Subcutaneous abdominal adipose tissue (tissue), 5 donors: ENCODE results near the gene ADARB1.

ENCODE experiments used
- H3K27ac ChIP-seq: one replicate; pipeline ENCODE4 v1.7.0; 2013; ENCODE audit warnings: low read depth, mild to moderate bottlenecking, inconsistent platforms, low read length, moderate library complexity
- H3K27me3 ChIP-seq, 5 donors: one replicate each; pipeline ENCODE4 v1.7.0; 2013; ENCODE audit warnings: low read length in 5 of 5, inconsistent platforms in 1 of 5; ENCODE audit not compliant: control insufficient read depth in 5 of 5, insufficient read depth in 4 of 5
- H3K36me3 ChIP-seq, 5 donors: one replicate each; pipeline ENCODE4 v1.7.0; 2013; ENCODE audit warnings: low read length in 5 of 5; ENCODE audit not compliant: control insufficient read depth in 5 of 5, insufficient read depth in 5 of 5
- H3K4me1 ChIP-seq, 5 donors: one replicate each; pipeline ENCODE4 v1.7.0; 2013; ENCODE audit warnings: low read length in 5 of 5, mild to moderate bottlenecking in 3 of 5, moderate library complexity in 1 of 5; ENCODE audit not compliant: control insufficient read depth in 5 of 5, insufficient read depth in 5 of 5
- H3K4me3 ChIP-seq, 5 donors: one replicate each; pipeline ENCODE4 v1.7.0; 2013; ENCODE audit warnings: low read length in 5 of 5, low read depth in 1 of 5
- H3K9ac ChIP-seq, 5 donors: one replicate each; pipeline ENCODE4 v1.7.0; 2013; ENCODE audit warnings: low read length in 5 of 5, mild to moderate bottlenecking in 4 of 5, moderate library complexity in 3 of 5
- H3K9me3 ChIP-seq, 5 donors: one replicate each; pipeline ENCODE4 v1.7.0; 2013; ENCODE audit warnings: low read length in 5 of 5; ENCODE audit not compliant: control insufficient read depth in 5 of 5
- donor health status: healthy.
- donor health status: healthy.
- donor health status: healthy.
- donor health status: healthy.
- donor health status: healthy.

Gene ADARB1

DNA sequence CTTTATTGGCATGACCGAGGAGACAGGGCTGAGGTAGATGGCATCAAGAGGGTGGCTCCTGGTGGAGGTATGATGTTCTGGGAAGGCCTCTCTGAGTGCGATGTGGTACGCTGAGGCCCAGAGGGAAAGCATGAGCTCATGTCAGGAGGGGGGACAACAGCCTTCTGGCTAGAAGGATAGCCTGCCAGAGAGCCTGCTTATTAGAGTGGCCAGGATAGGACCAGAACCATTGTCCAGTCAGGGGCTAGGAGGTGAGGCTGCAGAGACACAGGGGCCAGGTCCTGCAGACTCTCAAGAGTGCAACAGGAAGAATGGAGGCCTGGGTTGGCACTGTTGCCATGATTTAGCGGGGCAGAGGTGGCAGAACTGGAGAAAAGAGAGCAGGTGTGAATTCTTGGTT, 7.3 kb downstream of the ADARB1 start:
- Histone ChIP-seq H3K4me3 (no peak overlapping the region), H3K27ac (no peak overlapping the region), H3K4me1 (peaks cover 0 to 38% (median 8%) of the 10 kb centered on the region in 5 donors), H3K27me3 (no peaks in the 10 kb centered on the region), H3K9ac (no peak overlapping the region), H3K36me3 (peaks cover 0 to 11% (median 2%) of the 10 kb centered on the region in 5 donors), H3K9me3 (no peaks in the 10 kb centered on the region)

DNA sequence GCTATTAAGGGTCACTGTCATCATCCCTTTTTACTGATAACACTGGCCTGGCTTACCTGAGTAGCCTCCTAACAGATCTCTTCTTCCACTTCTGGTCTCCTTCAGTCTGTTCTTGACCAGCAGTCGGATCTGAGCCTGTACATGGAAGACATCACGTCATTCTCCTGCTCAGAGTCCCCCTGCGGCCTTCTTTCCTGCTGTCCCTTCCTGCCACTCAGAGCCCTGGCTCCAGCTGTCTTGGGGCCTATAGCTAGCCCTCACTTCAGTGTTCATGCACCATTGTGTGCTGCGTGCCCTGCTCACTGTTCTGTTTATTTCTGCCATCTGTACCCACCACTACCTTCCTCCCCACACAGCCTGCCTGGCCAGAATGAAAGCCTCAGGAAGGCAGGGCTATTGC, 8.4 kb downstream of the ADARB1 start:
- peaks cover 0 to 11% (median 2%) of the 10 kb centered on the region in 5 donors for H3K36me3 ChIP-seq
- no peak overlapping the region for H3K9ac ChIP-seq
- H3K27ac ChIP-seq = no peak overlapping the region
- no peak overlapping the region for H3K4me3 ChIP-seq
- peaks cover 0 to 46% (median 12%) of the 10 kb centered on the region in 5 donors for H3K4me1 ChIP-seq
- H3K27me3 ChIP-seq = no peaks in the 10 kb centered on the region
- H3K9me3 ChIP-seq = no peaks in the 10 kb centered on the region

- Histone ChIP-seq H3K9ac (no peak overlapping the region), H3K9me3 (no peaks in the 10 kb centered on the region), H3K36me3 (peaks cover 0 to 11% (median 2%) of the 10 kb centered on the region in 5 donors), H3K4me3 (no peak overlapping the region), H3K27ac (no peak overlapping the region), H3K27me3 (no peaks in the 10 kb centered on the region), H3K4me1 (peaks cover 0 to 39% (median 6%) of the 10 kb centered on the region in 5 donors)
These were observed 9.7 kb downstream of the ADARB1 start for GRCh38 chr21:45084121-45084520.

DNA sequence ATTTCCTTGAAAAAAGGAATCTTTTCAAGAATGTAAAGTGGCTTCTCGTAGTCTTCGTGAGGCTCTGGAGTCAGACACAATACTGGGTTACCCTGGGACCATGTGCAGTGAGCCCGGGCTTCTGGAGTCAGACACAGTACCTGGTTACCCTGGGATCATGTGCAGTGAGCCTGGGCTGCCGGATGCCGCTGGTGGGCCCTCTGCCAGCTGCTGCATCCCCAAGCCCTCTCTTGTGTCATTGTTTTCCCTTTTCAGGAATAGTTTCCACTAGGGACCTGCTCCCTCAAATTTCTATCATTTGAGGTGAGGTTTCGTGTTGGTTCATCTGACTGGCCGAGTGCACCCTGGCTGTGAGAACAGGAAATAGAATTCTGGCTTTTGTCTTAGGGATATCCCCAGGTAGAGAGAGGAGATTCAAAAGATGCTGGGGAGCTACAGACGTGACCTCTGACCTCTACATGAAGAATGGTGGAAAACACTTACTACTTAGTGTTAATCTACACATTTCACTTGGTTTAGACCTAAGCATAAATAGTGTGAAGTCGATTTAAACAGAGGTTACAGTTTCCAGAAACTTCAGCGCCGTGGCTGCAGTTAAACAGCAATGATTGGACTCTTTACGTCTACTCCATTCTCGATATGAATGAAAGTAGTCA, 10.6 kb downstream of the ADARB1 start:
- Histone ChIP-seq H3K4me3 (no peak overlapping the region), H3K27ac (no peak overlapping the region), H3K36me3 (peaks cover 0 to 11% (median 2%) of the 10 kb centered on the region in 5 donors), H3K9ac (no peak overlapping the region), H3K4me1 (peaks cover 0 to 40% (median 6%) of the 10 kb centered on the region in 5 donors), H3K9me3 (no peaks in the 10 kb centered on the region), H3K27me3 (no peaks in the 10 kb centered on the region)

GRCh38 chr21:45085700-45086099, 11.3 kb downstream of the ADARB1 start:
- Histone ChIP-seq H3K9me3 (no peaks in the 10 kb centered on the region), H3K27ac (no peak overlapping the region), H3K4me1 (peaks cover 0 to 37% (median 6%) of the 10 kb centered on the region in 5 donors), H3K36me3 (peaks cover 0 to 11% (median 2%) of the 10 kb centered on the region in 5 donors), H3K27me3 (no peaks in the 10 kb centered on the region), H3K4me3 (no peak overlapping the region), H3K9ac (no peak overlapping the region)

GRCh38 chr21:45086337-45086958, 12.1 kb downstream of the ADARB1 start:
- H3K36me3 ChIP-seq = peaks cover 0 to 5% (median 0%) of the 10 kb centered on the region in 5 donors
- no peak overlapping the region for H3K27ac ChIP-seq
- H3K4me3 ChIP-seq = no peak overlapping the region
- H3K4me1 ChIP-seq = peaks cover 1 to 43% (median 8%) of the 10 kb centered on the region in 5 donors
- no peaks in the 10 kb centered on the region for H3K9me3 ChIP-seq
- no peak overlapping the region for H3K9ac ChIP-seq
- no peaks in the 10 kb centered on the region for H3K27me3 ChIP-seq

GRCh38 chr21:45087022-45087823, 12.8 kb downstream of the ADARB1 start:
- Histone ChIP-seq H3K27ac (no peak overlapping the region), H3K4me1 (peaks cover 3 to 50% (median 11%) of the 10 kb centered on the region in 5 donors)

GRCh38 chr21:45088116-45088515, 13.7 kb downstream of the ADARB1 start:
- Histone ChIP-seq H3K27ac (no peak overlapping the region), H3K36me3 (no peaks in the 10 kb centered on the region), H3K9ac (no peak overlapping the region), H3K4me3 (no peak overlapping the region), H3K4me1 (peaks cover 3 to 54% (median 13%) of the 10 kb centered on the region in 5 donors), H3K27me3 (no peaks in the 10 kb centered on the region), H3K9me3 (no peaks in the 10 kb centered on the region)

More at GRCh38 chr21:45087022-45087823, 12.8 kb downstream of the ADARB1 start:
- no peaks in the 10 kb centered on the region for H3K36me3 ChIP-seq
- H3K4me3 ChIP-seq = no peak overlapping the region
- H3K9me3 ChIP-seq = no peaks in the 10 kb centered on the region
- H3K27me3 ChIP-seq = no peaks in the 10 kb centered on the region
- peak overlapping the region in 1 of 5 donors; percentile 52 for H3K9ac ChIP-seq

- no peaks in the 10 kb centered on the region for H3K27me3 ChIP-seq
- peaks cover 3 to 57% (median 19%) of the 10 kb centered on the region in 5 donors for H3K4me1 ChIP-seq
- H3K27ac ChIP-seq = no peak overlapping the region
- H3K4me3 ChIP-seq = no peak overlapping the region
- no peak overlapping the region for H3K9ac ChIP-seq
- no peaks in the 10 kb centered on the region for H3K36me3 ChIP-seq
- no peaks in the 10 kb centered on the region for H3K9me3 ChIP-seq
These were observed 14.3 kb downstream of the ADARB1 start for GRCh38 chr21:45088729-45089128.

DNA sequence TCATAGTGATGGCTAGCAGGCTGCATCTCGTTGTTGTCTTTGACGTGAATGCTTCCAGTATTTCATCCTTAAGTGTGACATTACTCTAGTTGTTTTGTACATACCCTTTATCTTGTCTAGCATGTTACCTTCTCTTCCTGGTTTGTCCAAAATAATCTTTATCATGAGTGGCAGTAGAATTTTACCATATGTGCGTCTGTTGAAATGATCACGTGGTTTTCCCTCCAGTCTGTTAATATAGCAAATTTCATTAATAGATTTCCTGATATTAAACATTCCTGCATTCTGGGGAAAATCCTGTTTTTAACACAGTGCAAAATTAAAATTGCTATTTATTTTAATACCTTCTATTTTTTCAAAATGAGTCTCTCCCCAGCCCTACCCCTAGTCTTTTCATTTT, 15.6 kb downstream of the ADARB1 start:
- no peaks in the 10 kb centered on the region for H3K27me3 ChIP-seq
- H3K27ac ChIP-seq = no peak overlapping the region
- no peak overlapping the region for H3K9ac ChIP-seq
- peaks cover 3 to 67% (median 25%) of the 10 kb centered on the region in 5 donors for H3K4me1 ChIP-seq
- no peaks in the 10 kb centered on the region for H3K9me3 ChIP-seq
- H3K36me3 ChIP-seq = no peaks in the 10 kb centered on the region
- no peak overlapping the region for H3K4me3 ChIP-seq
